HUDEP-2 (cell line): Measurements from ENCODE around the gene ZNF521.
A peak's percentile ranks its signal among the peaks of the same experiment; 100 is the strongest.

ENCODE experiments used
- DNase-seq, 76 experiments: peaks; one replicate each; lab custom pipeline; 2025; ENCODE audit not compliant: unreplicated experiment in 76 of 76; lab: John Stamatoyannopoulos, UW

The ZNF521 gene

GRCh38 chr18:25256439-25256838, 95.5 kb downstream of the ZNF521 start:
- DNase-seq = no peak

DNA sequence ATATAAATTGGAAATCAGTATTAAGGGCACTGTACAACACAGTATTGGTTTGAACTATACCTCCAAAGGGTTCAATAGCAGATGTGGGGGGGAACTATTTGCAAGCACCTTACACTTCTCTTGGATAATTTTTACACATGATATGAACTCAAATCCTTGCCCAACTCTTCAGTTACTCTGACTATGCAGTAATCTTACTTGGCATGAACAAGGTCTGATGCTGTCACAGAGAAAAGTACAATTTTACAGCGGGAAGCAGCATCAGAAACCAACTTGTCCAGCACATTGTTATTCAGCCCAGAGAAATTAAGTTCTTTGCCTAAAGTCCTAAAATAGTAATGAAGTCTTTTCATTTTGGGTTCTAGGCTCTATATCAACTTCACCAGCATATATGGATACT, 98.2 kb downstream of the ZNF521 start:
- DNase-seq = no peak

DNA sequence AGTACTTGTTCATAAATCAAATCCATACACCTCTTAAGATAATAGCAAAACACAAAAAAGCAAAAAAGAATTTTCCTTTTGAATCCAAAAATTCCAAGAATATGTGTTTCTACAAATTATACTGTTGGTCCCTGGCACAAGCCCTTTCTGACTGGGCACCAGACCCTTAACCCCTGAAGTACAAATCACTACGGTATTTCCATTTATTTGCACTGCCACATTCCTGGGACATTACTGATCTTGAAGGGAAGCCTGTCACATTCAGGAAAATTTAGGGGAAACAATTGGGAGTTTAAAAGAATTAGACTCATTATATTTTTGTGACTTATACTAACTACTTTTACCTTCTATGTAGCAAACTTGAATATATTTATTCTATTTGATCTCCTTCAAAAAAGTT, 98.8 kb downstream of the ZNF521 start:
- no peak for DNase-seq

DNA sequence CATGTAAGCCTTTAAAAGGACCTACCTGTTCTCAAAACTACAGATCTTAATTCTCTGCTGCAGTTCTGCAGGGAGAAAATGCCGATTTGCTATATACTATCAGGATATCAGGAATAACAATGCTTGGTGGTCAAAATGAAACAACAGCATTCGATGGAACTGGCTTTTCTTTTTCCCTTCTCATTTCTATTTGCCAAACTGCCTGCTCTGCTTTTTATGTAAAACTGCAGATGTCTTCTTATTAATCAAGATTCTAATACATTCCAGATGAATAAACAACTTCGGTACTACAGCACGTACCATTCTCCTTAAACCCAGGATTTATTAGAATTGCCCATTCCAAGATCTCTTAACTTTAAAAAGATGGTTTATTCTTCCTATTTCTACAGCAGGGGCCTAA, 100.9 kb downstream of the ZNF521 start:
- no peak for DNase-seq

DNA sequence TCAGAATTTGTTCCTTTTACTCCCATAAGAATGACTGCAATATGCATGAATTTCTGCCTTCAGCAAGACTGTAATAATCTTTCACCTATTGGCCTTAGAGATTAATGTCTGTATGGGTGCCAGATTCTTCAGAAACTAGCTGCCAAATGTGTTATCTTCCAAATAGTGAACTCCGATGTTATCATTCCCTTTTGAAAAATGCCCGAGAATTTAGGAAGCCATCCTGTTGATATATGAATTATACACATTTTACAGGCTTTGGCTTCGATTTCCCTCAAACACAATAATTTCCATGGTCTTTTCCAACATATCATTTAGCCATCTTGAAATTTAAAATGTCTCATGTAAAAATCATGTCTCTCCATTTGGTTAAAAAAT, 101.5 kb downstream of the ZNF521 start:
- DNase-seq = no peak

DNA sequence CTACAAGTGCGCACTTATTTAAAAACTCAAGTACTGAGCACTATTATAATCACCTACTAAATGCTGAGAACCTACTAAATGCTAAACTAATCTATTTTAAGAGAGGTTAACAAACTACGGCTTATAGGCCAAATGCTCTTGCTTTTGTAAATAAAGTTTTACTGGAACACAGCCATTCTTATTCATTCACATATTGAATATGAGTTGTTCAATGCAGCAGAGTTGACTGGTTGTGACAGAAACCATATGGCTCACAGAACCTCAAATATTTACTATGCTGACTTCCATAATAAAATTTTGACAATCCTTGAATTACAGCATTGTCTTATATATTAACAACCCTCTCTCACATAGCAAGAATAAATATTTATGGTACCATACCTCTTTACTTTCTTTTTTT, 103.2 kb downstream of the ZNF521 start:
- DNase-seq = no peak

DNA sequence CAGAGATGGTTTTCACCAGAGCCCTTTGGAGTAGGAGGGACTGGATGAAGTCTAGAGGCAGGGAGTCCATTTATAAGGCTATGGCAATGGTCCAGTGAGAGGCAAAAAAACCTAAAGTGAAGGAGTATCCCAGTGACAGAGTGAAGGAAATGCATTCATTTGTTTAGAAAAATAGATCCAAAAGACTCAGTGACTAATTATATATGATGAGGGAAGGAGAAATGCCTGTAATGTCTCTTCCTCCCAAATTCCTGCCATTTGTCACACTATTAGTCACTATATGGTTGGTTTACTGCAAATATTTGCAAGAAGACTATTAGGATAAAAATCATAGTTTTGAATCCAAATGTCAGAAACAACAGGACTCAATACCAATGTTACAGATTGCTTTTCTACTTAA, 104.2 kb downstream of the ZNF521 start:
- DNase-seq = no peak

GRCh38 chr18:25244924-25245698, 106.9 kb downstream of the ZNF521 start:
- no peak for DNase-seq

DNA sequence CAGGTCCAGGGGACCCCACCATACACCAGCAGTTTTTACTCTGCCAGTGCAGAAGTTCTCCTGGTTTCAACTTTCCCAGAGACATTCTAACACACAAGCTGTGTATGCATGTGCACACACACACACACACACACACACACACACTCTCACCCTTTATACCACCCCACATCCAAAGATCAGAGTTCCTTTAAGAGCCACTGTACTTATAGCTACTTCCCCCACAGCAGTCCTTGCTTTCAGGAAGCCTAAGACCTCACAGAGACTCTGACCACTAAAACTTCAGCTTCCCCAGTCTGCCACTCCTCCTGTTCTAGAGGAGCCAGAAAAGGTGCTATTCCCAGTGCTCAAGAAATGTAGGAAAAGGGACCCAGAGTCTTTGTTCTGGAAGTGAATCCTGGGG, 107.8 kb downstream of the ZNF521 start:
- DNase-seq = peak in 1 of 76 experiments; percentile 54

DNA sequence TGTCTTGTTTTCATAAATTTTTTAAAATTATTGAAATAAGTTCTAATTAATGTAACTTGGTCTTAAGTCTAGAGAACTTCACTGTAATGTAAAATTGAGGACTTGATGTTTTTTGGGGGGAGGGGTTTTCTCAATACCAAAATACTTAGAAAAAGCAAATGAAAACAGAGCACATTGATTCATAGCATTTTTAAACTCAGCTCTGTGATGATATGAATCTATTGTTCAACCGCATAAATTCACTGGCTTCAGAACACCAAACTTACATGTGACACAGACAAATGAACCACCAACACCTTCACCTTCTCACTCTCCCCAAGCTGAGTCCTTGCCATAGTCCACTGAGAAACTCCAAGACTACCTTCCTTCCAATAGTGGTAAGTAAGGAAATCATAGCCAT, 108.2 kb downstream of the ZNF521 start:
- DNase-seq = peak in 3 of 76 experiments; percentile 18 to 54 (median 26)

DNA sequence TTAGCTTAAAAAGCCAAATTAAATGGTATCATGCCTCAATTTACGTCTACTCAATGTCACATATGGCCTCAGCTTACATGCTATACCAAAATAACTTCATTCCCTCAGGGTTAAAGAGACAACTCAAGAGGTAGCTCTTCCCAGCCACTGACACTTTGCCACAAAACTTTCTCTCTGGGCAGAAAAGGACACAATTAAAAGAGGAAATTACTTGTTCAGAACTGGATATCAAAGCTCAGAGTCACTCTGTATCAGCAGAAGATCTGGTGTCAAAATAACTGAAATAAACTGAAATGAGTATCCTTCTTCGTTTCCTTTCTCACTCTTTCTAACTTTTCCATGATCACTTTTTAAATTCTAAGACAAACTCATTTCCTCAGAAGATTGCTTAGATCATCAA, 108.7 kb downstream of the ZNF521 start:
- peak in 1 of 76 experiments; percentile 27 for DNase-seq

- peak in 3 of 76 experiments; percentile 35 to 61 (median 41) for DNase-seq
Observed at GRCh38 chr18:25240420-25240770, 111.6 kb downstream of the ZNF521 start.

DNA sequence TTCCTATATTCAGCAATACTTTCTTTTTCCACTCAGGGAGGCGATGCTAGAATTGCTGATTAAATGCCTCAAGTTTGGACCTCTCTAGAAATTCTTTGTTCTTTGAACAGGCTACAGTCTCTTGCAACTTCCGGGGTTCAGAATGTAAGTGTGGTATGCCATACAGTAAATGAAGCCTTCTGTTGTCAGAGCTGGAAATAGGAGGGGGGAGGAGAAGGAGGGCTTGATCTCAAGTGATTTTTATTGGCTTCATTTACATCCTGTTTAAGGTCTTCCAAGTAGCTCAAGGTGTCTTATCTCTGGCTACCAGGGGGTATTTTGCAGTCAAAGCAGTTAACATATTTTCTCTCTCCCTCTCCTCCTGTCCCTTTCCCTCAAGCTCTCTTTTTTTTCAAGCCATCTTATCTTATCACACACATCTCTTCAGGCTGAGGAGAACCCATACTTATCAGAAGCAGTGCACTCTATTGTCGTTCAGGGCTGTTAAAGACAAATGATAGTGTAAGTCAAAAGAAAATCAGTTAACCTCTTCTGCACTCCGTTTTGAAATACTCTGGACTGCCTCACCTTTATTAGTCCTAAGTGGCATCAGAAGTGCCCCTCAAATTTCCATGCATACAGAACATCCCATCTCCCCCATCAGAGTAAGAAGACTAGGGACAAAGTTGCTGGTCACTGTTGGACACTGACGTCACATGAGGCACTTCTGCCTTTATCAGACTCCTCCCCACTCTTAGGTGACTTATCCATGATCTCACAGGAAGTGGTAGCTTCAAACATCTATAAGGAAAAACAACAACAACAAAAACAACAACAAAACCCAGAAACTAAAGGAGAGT, 112.2 kb downstream of the ZNF521 start:
- DNase-seq = peak in 64 of 76 experiments; percentile 5 to 97 (median 68)

- DNase-seq = no peak
Observed at GRCh38 chr18:25239151-25239550, 112.8 kb downstream of the ZNF521 start.

DNA sequence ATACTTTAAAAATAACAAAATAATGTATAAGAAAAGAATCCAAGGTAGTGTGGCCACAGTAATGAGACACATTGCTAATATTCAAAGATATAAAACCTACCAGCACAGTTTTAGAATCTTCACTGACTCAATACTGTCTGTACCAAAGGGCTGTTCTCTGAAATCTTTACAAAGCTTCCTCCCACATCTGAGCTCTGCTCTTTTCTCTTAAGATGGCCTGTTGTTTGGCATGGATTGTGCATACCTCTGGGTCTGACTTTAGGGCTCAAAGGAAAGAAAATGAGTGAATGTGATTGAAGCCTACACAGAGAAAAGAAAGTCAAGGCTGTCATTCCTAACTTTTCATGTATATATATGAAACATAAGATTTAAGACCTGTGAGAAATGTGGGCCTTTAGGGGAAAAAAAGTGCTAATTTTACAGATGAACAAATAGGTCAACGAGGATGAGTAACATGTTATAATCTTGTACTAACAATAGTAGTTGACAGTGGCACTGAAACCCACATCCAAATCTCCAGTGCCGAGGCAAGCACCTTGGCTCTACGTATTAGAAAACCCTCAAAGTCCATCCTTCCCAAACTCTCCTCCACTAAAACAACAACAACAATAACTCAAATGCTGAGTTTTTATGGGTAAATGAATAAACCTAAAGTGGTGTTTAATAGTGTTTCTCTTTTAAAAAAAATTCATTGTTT, 114.2 kb downstream of the ZNF521 start:
- DNase-seq = no peak

- no peak for DNase-seq
Observed at GRCh38 chr18:25236736-25237135, 115.2 kb downstream of the ZNF521 start.

DNA sequence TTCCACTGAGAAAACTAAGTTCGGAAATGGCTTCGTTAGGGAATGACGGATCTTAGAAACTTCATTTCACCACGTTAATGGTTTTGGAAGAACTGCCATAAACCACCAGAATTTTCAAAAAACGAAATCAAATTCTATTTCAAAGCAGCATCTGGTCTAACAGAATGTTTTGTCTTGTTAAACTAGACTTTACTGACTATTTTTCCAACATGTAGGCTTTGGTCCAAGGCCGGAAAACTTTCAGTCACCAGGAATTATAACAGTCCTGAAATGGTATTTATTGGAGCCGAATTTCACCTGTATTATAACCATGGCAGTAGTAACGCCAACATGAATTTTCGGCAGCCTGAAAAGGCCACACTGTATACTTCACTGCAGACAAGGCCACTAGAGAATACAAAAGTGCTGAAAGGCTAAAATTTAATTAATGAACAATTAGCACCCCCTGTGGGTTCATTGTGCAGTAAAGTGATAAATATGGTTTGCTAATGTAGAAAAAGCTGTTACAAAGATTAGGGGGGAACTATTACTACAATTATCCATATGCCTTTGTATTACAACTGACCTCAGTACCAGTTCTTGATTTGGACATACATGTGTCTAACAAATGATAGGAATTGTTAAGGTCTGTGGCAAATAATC, 116.4 kb downstream of the ZNF521 start:
- DNase-seq = peak in 11 of 76 experiments; percentile 5 to 45 (median 23)

- no peak for DNase-seq
Observed at GRCh38 chr18:25234740-25235345, 117.1 kb downstream of the ZNF521 start.

DNA sequence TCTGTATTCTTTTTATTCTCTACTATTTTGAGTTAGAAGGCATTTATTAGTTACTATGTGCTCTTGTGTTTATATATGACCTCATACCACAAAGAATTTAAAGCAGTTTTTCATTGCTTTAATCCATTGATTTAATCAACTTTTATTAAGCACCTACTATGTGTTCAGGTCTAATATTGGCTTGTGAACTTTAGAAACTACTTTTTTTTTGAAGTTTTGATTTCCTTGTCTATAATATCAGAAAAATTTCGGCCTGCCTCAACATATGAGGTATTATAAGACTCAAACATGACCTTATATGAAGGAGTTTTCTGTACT, 117.7 kb downstream of the ZNF521 start:
- DNase-seq = no peak

DNA sequence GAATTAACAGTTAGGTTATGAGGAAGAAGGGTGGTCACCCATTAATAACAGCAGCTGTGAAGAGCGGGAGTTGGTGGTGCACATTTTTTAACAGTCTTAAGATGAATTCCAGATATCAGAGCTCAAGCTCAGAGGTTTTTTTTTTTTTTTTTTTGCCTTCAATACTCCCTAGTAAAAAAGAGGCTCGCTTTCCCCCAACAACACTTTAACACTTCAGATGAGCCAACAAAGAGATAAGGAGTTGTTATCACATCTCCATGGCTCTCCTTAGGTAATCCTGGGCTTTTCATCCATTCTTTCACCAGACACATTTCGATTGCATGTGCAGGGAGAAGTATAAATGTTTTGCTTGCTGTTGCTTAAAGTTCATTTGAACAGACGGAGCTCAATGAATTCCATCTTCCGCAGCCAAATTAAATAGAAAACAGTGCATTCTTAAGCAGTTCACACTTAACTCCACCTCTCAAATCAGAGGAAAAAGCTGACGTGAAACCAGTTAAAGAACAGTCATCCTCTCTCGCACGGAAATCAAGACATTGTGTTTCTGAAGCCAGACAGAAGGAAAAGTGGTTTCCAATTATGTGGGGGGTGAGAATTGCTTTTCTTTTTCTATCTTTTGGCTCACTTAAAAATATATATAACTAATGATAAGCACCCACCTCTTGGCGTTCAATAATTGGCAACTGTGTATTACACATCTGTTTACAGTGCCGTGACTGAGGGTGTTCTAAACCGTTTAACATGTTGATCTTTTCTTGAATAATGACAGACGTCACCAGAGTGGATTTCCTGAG, 118.2 kb downstream of the ZNF521 start:
- DNase-seq = peak in 18 of 76 experiments; percentile 2 to 68 (median 44)
